ENCODE results near the gene NSUN7. TPM values are rescaled to one million over a fixed set of nuclear protein-coding genes. Genes with fewer than 3 reads are reported as not detected.
"Not testable (repeated sequence)": the region's sequence is repeated elsewhere in the genome, so short reads cannot be mapped to it uniquely, and the experiment has no call there.

NSUN7 gene
- total RNA-seq, 2 donors from 2014 or later = 10.9 to 11.2 TPM

GRCh38 chr4:40812856-40813255 lies 63.1 kb downstream of the NSUN7 start:
- TF ChIP-seq CTCF (IDR thresholded peaks at IDR 0.05) = no peak
- Histone ChIP-seq H3K27ac (no peak overlapping the region), H3K4me1 (no peaks in the 10 kb centered on the region), H3K9ac (ENCODE audit: low read depth in 2 of 2, low read length in 2 of 2) (no peak overlapping the region), H3K27me3 (no peaks in the 10 kb centered on the region), H3K4me3 (no peak overlapping the region), H3K9me3 (no peaks in the 10 kb centered on the region), H3K36me3 (no peaks in the 10 kb centered on the region)
- intact Hi-C loops (cut with DNase I) = no loop called here
- no peak for DNase-seq

- H3K4me1 ChIP-seq; intact Hi-C loops (cut with DNase I); H3K27me3 ChIP-seq; DNase-seq; H3K4me3 ChIP-seq; H3K27ac ChIP-seq; H3K36me3 ChIP-seq; H3K9me3 ChIP-seq; H3K9ac ChIP-seq (ENCODE audit: low read depth in 2 of 2, low read length in 2 of 2): not testable (repeated sequence)
Observed at GRCh38 chr4:40817157-40817556, 67.4 kb downstream of the NSUN7 start.

DNA sequence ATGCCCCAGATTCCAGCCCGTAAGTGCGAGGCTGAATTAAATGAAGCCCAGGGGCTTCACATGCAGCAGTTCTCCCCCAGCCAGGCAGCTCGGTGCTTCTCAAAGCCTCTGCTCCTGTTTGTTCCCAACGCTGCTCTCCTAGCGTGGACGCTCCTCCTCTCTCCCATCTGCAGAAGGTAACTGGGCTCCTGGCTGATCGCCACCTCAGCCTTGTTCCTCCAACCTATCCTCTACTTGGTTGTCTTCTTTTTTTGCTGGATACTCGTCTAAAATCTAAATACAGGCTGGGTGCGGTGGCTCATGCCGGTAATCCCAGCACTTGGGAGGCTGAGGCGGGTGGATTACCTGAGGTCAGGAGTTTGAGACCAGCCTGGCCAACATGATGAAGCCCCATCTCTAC lies 70.3 kb downstream of the NSUN7 start:
- DNase-seq = no peak
- no peaks in the 10 kb centered on the region for H3K4me1 ChIP-seq
- H3K36me3 ChIP-seq = no peaks in the 10 kb centered on the region
- TF ChIP-seq CTCF (IDR thresholded peaks at IDR 0.05) = no peak
- H3K9me3 ChIP-seq = no peaks in the 10 kb centered on the region
- H3K9ac ChIP-seq (ENCODE audit: low read depth in 2 of 2, low read length in 2 of 2) = no peak overlapping the region
- intact Hi-C loops (cut with DNase I) = no loop called here
- H3K4me3 ChIP-seq = no peak overlapping the region
- no peak overlapping the region for H3K27ac ChIP-seq
- no peaks in the 10 kb centered on the region for H3K27me3 ChIP-seq

GRCh38 chr4:40822420-40823166 lies 72.8 kb downstream of the NSUN7 start:
- no peak overlapping the region for H3K4me3 ChIP-seq
- no peaks in the 10 kb centered on the region for H3K36me3 ChIP-seq
- no peak overlapping the region for H3K27ac ChIP-seq
- no peaks in the 10 kb centered on the region for H3K27me3 ChIP-seq
- DNase-seq = no peak
- H3K9ac ChIP-seq (ENCODE audit: low read depth in 2 of 2, low read length in 2 of 2) = no peak overlapping the region
- no peak for TF ChIP-seq CTCF (IDR thresholded peaks at IDR 0.05)
- intact Hi-C loops (cut with DNase I) = no loop called here
- H3K9me3 ChIP-seq = no peaks in the 10 kb centered on the region
- no peaks in the 10 kb centered on the region for H3K4me1 ChIP-seq

GRCh38 chr4:40825014-40825838 lies 75.5 kb downstream of the NSUN7 start:
- DNase-seq = no peak
- H3K27ac ChIP-seq = no peak overlapping the region
- TF ChIP-seq CTCF (IDR thresholded peaks at IDR 0.05) = no peak
- H3K27me3 ChIP-seq = no peaks in the 10 kb centered on the region
- no peaks in the 10 kb centered on the region for H3K4me1 ChIP-seq
- no peaks in the 10 kb centered on the region for H3K9me3 ChIP-seq
- H3K4me3 ChIP-seq = no peak overlapping the region
- intact Hi-C loops (cut with DNase I) = no loop called here
- no peaks in the 10 kb centered on the region for H3K36me3 ChIP-seq
- H3K9ac ChIP-seq (ENCODE audit: low read depth in 2 of 2, low read length in 2 of 2) = no peak overlapping the region

- Histone ChIP-seq H3K9me3 (no peaks in the 10 kb centered on the region), H3K27me3 (no peaks in the 10 kb centered on the region), H3K36me3 (no peaks in the 10 kb centered on the region), H3K4me1 (no peaks in the 10 kb centered on the region), H3K4me3 (no peak overlapping the region), H3K27ac (no peak overlapping the region), H3K9ac (ENCODE audit: low read depth in 2 of 2, low read length in 2 of 2) (no peak overlapping the region)
- no peak for DNase-seq
- intact Hi-C loops (cut with DNase I) = no loop called here
- TF ChIP-seq CTCF (IDR thresholded peaks at IDR 0.05) = no peak
Observed at GRCh38 chr4:40826821-40827220, 77.1 kb downstream of the NSUN7 start.
